ENCODE results near the gene GARNL3. TPM values are rescaled to one million over a fixed set of nuclear protein-coding genes. Genes with fewer than 3 reads are reported as not detected.

Gene GARNL3
- total RNA-seq, 6 experiments from 2014 or later, result 0.27 to 0.73 (median 0.57) TPM

DNA sequence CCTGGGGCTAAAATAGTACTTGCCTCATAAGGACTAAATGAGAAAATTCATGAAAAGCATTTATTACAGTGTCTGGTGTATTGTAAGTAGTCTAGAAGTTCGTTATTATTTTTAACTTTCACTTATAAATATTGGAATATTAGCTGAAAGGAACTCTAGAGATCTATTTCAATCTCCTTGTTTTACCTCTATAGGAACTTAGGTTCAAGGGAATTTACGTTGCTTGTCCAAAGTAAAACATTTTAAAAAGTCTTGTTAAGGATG, 55.5 kb downstream of the GARNL3 start:
- H3K27ac Mint-ChIP-seq, result no peak overlapping the region
- no peaks in the 10 kb centered on the region; the same call in 1 of the 2 replicates for H3K27me3 Mint-ChIP-seq (ENCODE audit: insufficient read depth)
- H3K4me3 Mint-ChIP-seq, result no peak overlapping the region
- H3K9me3 Mint-ChIP-seq, result no peaks in the 10 kb centered on the region
- no peak for DNase-seq
- H3K4me1 Mint-ChIP-seq (ENCODE audit: low read depth), result peaks cover 40% of the 10 kb centered on the region
- no peak for TF ChIP-seq CTCF (IDR thresholded peaks at IDR 0.05)
- H3K36me3 Mint-ChIP-seq (ENCODE audit: low read depth), result no peaks in the 10 kb centered on the region

- Mint-ChIP-seq H3K27ac (no peak overlapping the region), H3K36me3 (ENCODE audit: low read depth) (no peaks in the 10 kb centered on the region), H3K4me3 (no peak overlapping the region), H3K4me1 (ENCODE audit: low read depth) (peaks cover 18% of the 10 kb centered on the region), H3K9me3 (no peaks in the 10 kb centered on the region), H3K27me3 (ENCODE audit: insufficient read depth) (peaks cover 7% of the 10 kb centered on the region)
- TF ChIP-seq CTCF (IDR thresholded peaks at IDR 0.05), result no peak
- no peak for DNase-seq
Observed at GRCh38 chr9:127323393-127323792, 58.8 kb downstream of the GARNL3 start.

DNA sequence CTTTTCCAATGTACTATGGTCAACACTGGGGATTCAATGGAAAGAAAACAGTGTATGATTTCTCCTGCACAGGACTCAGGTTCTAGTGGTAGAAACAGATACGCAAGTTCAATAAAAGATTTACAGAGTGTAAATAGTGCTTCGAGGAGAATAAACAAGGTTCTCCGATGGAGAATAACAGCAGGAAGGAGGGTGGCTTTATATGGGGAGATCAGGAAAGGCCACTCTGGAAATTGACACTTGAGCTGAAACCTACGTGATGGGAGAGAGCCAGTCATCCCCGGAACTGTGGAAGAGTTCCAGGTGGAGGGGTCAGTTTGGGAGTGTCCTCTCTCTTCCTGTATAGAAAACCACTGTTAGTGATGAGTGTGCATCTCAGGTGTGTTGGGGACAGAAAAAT, 65.9 kb downstream of the GARNL3 start:
- TF ChIP-seq CTCF (IDR thresholded peaks at IDR 0.05), result no peak
- no peak overlapping the region for H3K4me3 Mint-ChIP-seq
- H3K36me3 Mint-ChIP-seq (ENCODE audit: low read depth), result no peaks in the 10 kb centered on the region
- no peak for DNase-seq
- peaks cover 17% of the 10 kb centered on the region for H3K4me1 Mint-ChIP-seq (ENCODE audit: low read depth)
- no peaks in the 10 kb centered on the region for H3K9me3 Mint-ChIP-seq
- no peak overlapping the region for H3K27ac Mint-ChIP-seq
- H3K27me3 Mint-ChIP-seq (ENCODE audit: insufficient read depth), result peaks cover 14% of the 10 kb centered on the region

- Mint-ChIP-seq H3K27me3 (ENCODE audit: insufficient read depth) (peaks cover 8% of the 10 kb centered on the region), H3K27ac (no peak overlapping the region), H3K4me1 (ENCODE audit: low read depth) (peaks cover 47% of the 10 kb centered on the region), H3K9me3 (no peaks in the 10 kb centered on the region), H3K4me3 (no peak overlapping the region), H3K36me3 (ENCODE audit: low read depth) (no peaks in the 10 kb centered on the region)
- DNase-seq, result no peak
- no peak for TF ChIP-seq CTCF (IDR thresholded peaks at IDR 0.05)
Observed at GRCh38 chr9:127333221-127334064, 68.9 kb downstream of the GARNL3 start.

DNA sequence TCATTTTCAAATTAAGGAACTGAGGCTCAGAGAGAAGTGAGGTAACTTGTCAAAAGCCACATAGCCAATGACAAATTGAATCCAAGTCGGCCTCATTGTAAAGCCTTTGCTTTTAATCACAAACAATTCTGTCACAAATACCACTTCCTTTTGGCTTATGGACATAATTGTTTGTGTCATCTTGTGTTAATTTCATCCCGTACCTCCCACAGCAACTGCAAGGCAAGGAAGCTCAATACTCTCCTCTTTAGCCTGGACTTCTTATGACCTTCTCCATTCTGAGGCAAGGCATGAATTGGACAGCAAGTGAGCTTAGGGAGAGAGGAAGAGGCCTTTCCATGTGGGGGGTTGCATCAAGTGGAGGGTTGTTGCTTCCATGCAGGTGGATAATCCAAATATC, 70.2 kb downstream of the GARNL3 start:
- no peaks in the 10 kb centered on the region for H3K36me3 Mint-ChIP-seq (ENCODE audit: low read depth)
- H3K27me3 Mint-ChIP-seq (ENCODE audit: insufficient read depth), result peaks cover 7% of the 10 kb centered on the region
- no peak for TF ChIP-seq CTCF (IDR thresholded peaks at IDR 0.05)
- H3K4me1 Mint-ChIP-seq (ENCODE audit: low read depth), result peaks cover 47% of the 10 kb centered on the region
- H3K27ac Mint-ChIP-seq, result no peak overlapping the region
- H3K4me3 Mint-ChIP-seq, result no peak overlapping the region
- no peak for DNase-seq
- H3K9me3 Mint-ChIP-seq, result no peaks in the 10 kb centered on the region

All from HFFc6 (cell line).